ENCODE results near the gene RTKN2.

Gene RTKN2

GRCh38 chr10:62148155-62148554 is 120.5 kb downstream of the RTKN2 start:
- Histone ChIP-seq H3K9me3 (ENCODE audit: control insufficient read depth in 1 of 2, low read length in 2 of 2) (no peaks in the 10 kb centered on the region), H3K4me3 (ENCODE audit: low read depth in 1 of 2, low read length in 2 of 2) (no peak overlapping the region), H3K27me3 (ENCODE audit: control insufficient read depth in 1 of 2, insufficient read depth in 2 of 2, low read length in 2 of 2) (no peaks in the 10 kb centered on the region), H3K9ac (ENCODE audit: low read depth in 1 of 2, low read length in 2 of 2) (no peak overlapping the region), H3K27ac (ENCODE audit: low read depth, low read length) (no peak overlapping the region), H3K36me3 (ENCODE audit: control insufficient read depth in 1 of 2, insufficient read depth in 2 of 2, low read length in 2 of 2) (no peaks in the 10 kb centered on the region), H3K4me1 (ENCODE audit: control insufficient read depth in 1 of 2, insufficient read depth in 2 of 2, low read length in 2 of 2) (no peaks in the 10 kb centered on the region)

- Histone ChIP-seq H3K4me1 (ENCODE audit: control insufficient read depth in 1 of 2, insufficient read depth in 2 of 2, low read length in 2 of 2) (no peaks in the 10 kb centered on the region), H3K27me3 (ENCODE audit: control insufficient read depth in 1 of 2, insufficient read depth in 2 of 2, low read length in 2 of 2) (no peaks in the 10 kb centered on the region), H3K9ac (ENCODE audit: low read depth in 1 of 2, low read length in 2 of 2) (no peak overlapping the region), H3K27ac (ENCODE audit: low read depth, low read length) (no peak overlapping the region), H3K9me3 (ENCODE audit: control insufficient read depth in 1 of 2, low read length in 2 of 2) (no peaks in the 10 kb centered on the region), H3K36me3 (ENCODE audit: control insufficient read depth in 1 of 2, insufficient read depth in 2 of 2, low read length in 2 of 2) (no peaks in the 10 kb centered on the region), H3K4me3 (ENCODE audit: low read depth in 1 of 2, low read length in 2 of 2) (no peak overlapping the region)
Measured at GRCh38 chr10:62147425-62147824, 121.2 kb downstream of the RTKN2 start.

- Histone ChIP-seq H3K27ac (ENCODE audit: low read depth, low read length) (no peak overlapping the region), H3K27me3 (ENCODE audit: control insufficient read depth in 1 of 2, insufficient read depth in 2 of 2, low read length in 2 of 2) (no peaks in the 10 kb centered on the region), H3K9me3 (ENCODE audit: control insufficient read depth in 1 of 2, low read length in 2 of 2) (no peaks in the 10 kb centered on the region), H3K9ac (ENCODE audit: low read depth in 1 of 2, low read length in 2 of 2) (no peak overlapping the region), H3K4me3 (ENCODE audit: low read depth in 1 of 2, low read length in 2 of 2) (no peak overlapping the region), H3K4me1 (ENCODE audit: control insufficient read depth in 1 of 2, insufficient read depth in 2 of 2, low read length in 2 of 2) (no peaks in the 10 kb centered on the region), H3K36me3 (ENCODE audit: control insufficient read depth in 1 of 2, insufficient read depth in 2 of 2, low read length in 2 of 2) (no peaks in the 10 kb centered on the region)
Measured at GRCh38 chr10:62136931-62137330, 131.7 kb downstream of the RTKN2 start.

- Histone ChIP-seq H3K4me3 (ENCODE audit: low read depth in 1 of 2, low read length in 2 of 2) (no peak overlapping the region), H3K27me3 (ENCODE audit: control insufficient read depth in 1 of 2, insufficient read depth in 2 of 2, low read length in 2 of 2) (no peaks in the 10 kb centered on the region), H3K9me3 (ENCODE audit: control insufficient read depth in 1 of 2, low read length in 2 of 2) (peaks cover 0 to 4% of the 10 kb centered on the region in 2 donors), H3K4me1 (ENCODE audit: control insufficient read depth in 1 of 2, insufficient read depth in 2 of 2, low read length in 2 of 2) (no peaks in the 10 kb centered on the region), H3K27ac (ENCODE audit: low read depth, low read length) (no peak overlapping the region), H3K9ac (ENCODE audit: low read depth in 1 of 2, low read length in 2 of 2) (no peak overlapping the region), H3K36me3 (ENCODE audit: control insufficient read depth in 1 of 2, insufficient read depth in 2 of 2, low read length in 2 of 2) (no peaks in the 10 kb centered on the region)
Measured at GRCh38 chr10:62133618-62134017, 135.0 kb downstream of the RTKN2 start.

Measured in duodenal mucosa (tissue), 2 donors.